Neural cell (in vitro differentiated cells): Measurements from ENCODE around the gene SRGAP3. TPM values are rescaled to one million over a fixed set of nuclear protein-coding genes. Genes with fewer than 3 reads are reported as not detected.

Experiments
- H2AFZ ChIP-seq: fragments of 200-600, 300-800 bp; sonication (generic), shearing (Covaris generic); 2 replicates; pipeline ENCODE4 v1.6.0; 2014; ENCODE audit warnings: low read depth, mild to moderate bottlenecking, antibody characterized with exemption, low read length, moderate library complexity
- H3F3A ChIP-seq: fragments of 200-600 bp; shearing (Covaris generic); 2 replicates; pipeline ENCODE4 v1.6.1; 2016; ENCODE audit warnings: mild to moderate bottlenecking, moderate library complexity, mixed read lengths, antibody characterized with exemption, low read length; ENCODE audit not compliant: insufficient read depth, poor library complexity, severe bottlenecking
- H3K27ac ChIP-seq: fragments of 200-600, 300-800 bp; sonication (generic), shearing (Covaris generic); 2 replicates; pipeline ENCODE4 v1.5.1; 2014; ENCODE audit warnings: mild to moderate bottlenecking, low read length, moderate library complexity
- H3K27me3 ChIP-seq: fragments of 300-800, 200-600 bp; sonication (generic), shearing (Covaris generic); 2 replicates; pipeline ENCODE4 v1.6.0; 2014; ENCODE audit warnings: mild to moderate bottlenecking, low read depth, low read length, moderate library complexity; ENCODE audit not compliant: insufficient read depth
- H3K36me3 ChIP-seq: fragments of 300-800, 200-600 bp; sonication (generic), shearing (Covaris generic); 2 replicates; pipeline ENCODE4 v1.5.1; 2014; ENCODE audit warnings: mild to moderate bottlenecking, antibody characterized with exemption, low read length, moderate library complexity; ENCODE audit not compliant: insufficient read depth
- H3K4me2 ChIP-seq: fragments of 300-800, 200-600 bp; sonication (generic), shearing (Covaris generic); 2 replicates; pipeline ENCODE4 v1.6.0; 2014; ENCODE audit warnings: mild to moderate bottlenecking, low read length
- H3K4me3 ChIP-seq: fragments of 300-800, 200-600 bp; sonication (generic), shearing (Covaris generic); 2 replicates; pipeline ENCODE4 v1.5.1; 2014; ENCODE audit warnings: mild to moderate bottlenecking, low read length, moderate library complexity
- H3K79me2 ChIP-seq: fragments of 200-600 bp; shearing (Covaris generic); replicated peaks from 2 replicates; pipeline ENCODE4 v1.6.0; 2014; ENCODE audit warnings: mild to moderate bottlenecking, low read length, moderate library complexity; ENCODE audit not compliant: insufficient read depth
- H3K9ac ChIP-seq: fragments of 300-800, 200-600 bp; sonication (generic), shearing (Covaris generic); 2 replicates; pipeline ENCODE4 v1.6.1; 2016; ENCODE audit warnings: mild to moderate bottlenecking, low read length, mixed read lengths
- H3K9me2 ChIP-seq: fragments of 200-600 bp; shearing (Covaris generic); 2 replicates; pipeline ENCODE4 v1.6.1; 2016; ENCODE audit warnings: mild to moderate bottlenecking, low read length, mixed read lengths; ENCODE audit not compliant: insufficient read depth
- H3K9me3 ChIP-seq: fragments of 200-600, 300-800 bp; sonication (generic), shearing (Covaris generic); 2 replicates; pipeline ENCODE4 v1.6.1; 2016; ENCODE audit warnings: mild to moderate bottlenecking, mixed run types, low read length, moderate library complexity, mixed read lengths
- H4K20me1 ChIP-seq: fragments of 200-600 bp; shearing (Covaris generic); 2 replicates; pipeline ENCODE4 v1.6.1; 2016; ENCODE audit warnings: mild to moderate bottlenecking, mixed run types; ENCODE audit not compliant: insufficient read depth
- CTCF ChIP-seq: fragments of 450-650 bp; IDR thresholded peaks from 2 replicates; pipeline ENCODE4 v1.5.1; 2014; ENCODE audit warnings: antibody characterized with exemption, mild to moderate bottlenecking, moderate library complexity; ENCODE audit not compliant: poor library complexity, severe bottlenecking
- EP300 ChIP-seq: fragments of 450-650 bp; conservative IDR thresholded peaks from 2 replicates; pipeline ENCODE4 v1.6.1; 2014; ENCODE audit warnings: antibody characterized with exemption, mild to moderate bottlenecking, moderate library complexity; ENCODE audit not compliant: poor library complexity, severe bottlenecking
- EZH2 ChIP-seq: fragments of 200-600, 300-800 bp; shearing (Covaris generic), sonication (generic); IDR thresholded peaks from 2 replicates; pipeline ENCODE4 v1.6.1; 2014; ENCODE audit warnings: antibody characterized with exemption, low read length, borderline replicate concordance, mild to moderate bottlenecking; ENCODE audit not compliant: insufficient read depth, poor library complexity, severe bottlenecking
- MXI1 ChIP-seq: fragments of 450-650 bp; conservative IDR thresholded peaks from 2 replicates; pipeline ENCODE4 v1.6.1; 2014; ENCODE audit warnings: antibody characterized with exemption, mild to moderate bottlenecking; ENCODE audit not compliant: poor library complexity, severe bottlenecking
- POLR2AphosphoS5 ChIP-seq: IDR thresholded peaks from 2 replicates; pipeline ENCODE4 v1.6.1; 2012
- RAD21 ChIP-seq: fragments of 450-650 bp; conservative IDR thresholded peaks from 2 replicates; pipeline ENCODE4 v1.6.1; 2014; ENCODE audit warnings: antibody characterized with exemption, mild to moderate bottlenecking, moderate library complexity
- REST ChIP-seq: IDR thresholded peaks from 2 replicates; pipeline ENCODE4 v1.6.1; 2012; ENCODE audit warnings: borderline replicate concordance
- SMC3 ChIP-seq: fragments of 450-650 bp; conservative IDR thresholded peaks from 2 replicates; pipeline ENCODE4 v1.6.1; 2014; ENCODE audit warnings: antibody characterized with exemption, mild to moderate bottlenecking, moderate library complexity; ENCODE audit not compliant: poor library complexity
- TAF1 ChIP-seq: IDR thresholded peaks from 2 replicates; pipeline ENCODE4 v1.6.1; 2012; ENCODE audit warnings: low read depth
- polyA plus RNA-seq: library from polyadenylated mRNA; depleted of rRNA; stranded (reverse); fragments of >200 nt; gene quantifications from 2 replicates; pipeline ENCODE4 v1.2.3, GENCODE V29; 2014

Gene SRGAP3
- polyA plus RNA-seq, 1 donor from 2014 or later = 31.5 TPM

- no peaks in the 10 kb centered on the region for H3K79me2 ChIP-seq
- no peaks in the 10 kb centered on the region for H3K9me2 ChIP-seq
- H2AFZ ChIP-seq = no peak overlapping the region
- TF ChIP-seq TAF1 = no peak
- TF ChIP-seq REST = no peak
- no peak for TF ChIP-seq SMC3
- TF ChIP-seq CTCF = no peak
- TF ChIP-seq EZH2 = no peak
- TF ChIP-seq MXI1 = no peak
- no peak for TF ChIP-seq EP300
- no peak for TF ChIP-seq RAD21
- no peaks in the 10 kb centered on the region for H3F3A ChIP-seq
- H3K4me2 ChIP-seq = no peak overlapping the region
- H3K9ac ChIP-seq = no peak overlapping the region
- no peaks in the 10 kb centered on the region for H3K9me3 ChIP-seq
- no peak overlapping the region for H3K4me3 ChIP-seq
- H3K27me3 ChIP-seq = no peaks in the 10 kb centered on the region
- no peaks in the 10 kb centered on the region for H4K20me1 ChIP-seq
- peaks cover 5% of the 10 kb centered on the region for H3K36me3 ChIP-seq
- H3K27ac ChIP-seq = no peak overlapping the region
Observed at GRCh38 chr3:9019259-9019961, 230.0 kb downstream of the SRGAP3 start.

- Histone ChIP-seq H3K9ac (no peak overlapping the region), H3K9me3 (no peaks in the 10 kb centered on the region), H3K9me2 (no peaks in the 10 kb centered on the region), H3F3A (no peaks in the 10 kb centered on the region), H3K79me2 (no peaks in the 10 kb centered on the region), H4K20me1 (no peaks in the 10 kb centered on the region), H3K36me3 (peaks cover 12% of the 10 kb centered on the region), H3K27me3 (no peaks in the 10 kb centered on the region), H2AFZ (no peak overlapping the region), H3K4me3 (no peak overlapping the region), H3K4me2 (no peak overlapping the region), H3K27ac (no peak overlapping the region)
- TF ChIP-seq EP300 (no peak), RAD21 (no peak), TAF1 (no peak), REST (no peak), EZH2 (no peak), MXI1 (no peak), SMC3 (no peak), CTCF (no peak), POLR2AphosphoS5 (no peak)
Observed at GRCh38 chr3:9015250-9015649, 234.2 kb downstream of the SRGAP3 start.
